ENCODE measurements around the gene FOSB.

DNA sequence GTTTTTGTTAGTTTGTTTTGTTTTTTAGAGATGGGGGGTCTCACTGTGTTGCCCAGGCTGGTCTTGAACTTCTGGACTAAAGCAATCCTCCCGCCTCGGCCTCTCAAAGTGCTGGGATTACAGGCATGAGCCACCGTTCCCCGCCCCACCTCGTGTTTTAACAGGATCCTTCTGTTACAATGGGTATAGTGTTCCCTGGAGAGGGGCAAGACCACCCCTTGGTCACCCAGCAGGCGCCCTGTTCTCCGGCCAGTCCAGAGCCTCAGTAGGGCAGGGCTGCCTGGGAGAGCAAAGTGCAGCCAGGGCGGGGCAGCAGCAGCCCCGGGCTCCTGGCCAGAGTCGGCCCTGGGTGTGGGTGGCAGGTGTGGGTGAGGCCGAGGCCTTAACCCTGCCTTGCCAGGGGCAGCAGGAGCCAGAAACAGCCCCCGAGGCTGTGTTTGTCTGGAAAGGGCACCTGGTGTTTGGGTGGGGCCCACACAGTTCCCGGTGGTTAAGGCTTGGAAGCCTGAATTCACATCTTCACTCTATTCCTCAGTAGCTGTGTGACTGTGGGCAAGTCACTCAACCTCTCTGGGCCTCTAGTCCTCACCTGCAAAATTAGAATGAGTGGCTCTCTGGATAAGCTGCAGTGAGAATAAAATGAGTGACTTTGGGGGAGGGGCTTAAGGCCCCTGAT is 46.7 kb downstream of the FOSB start:
- TF ChIP-seq, protein P1, sequence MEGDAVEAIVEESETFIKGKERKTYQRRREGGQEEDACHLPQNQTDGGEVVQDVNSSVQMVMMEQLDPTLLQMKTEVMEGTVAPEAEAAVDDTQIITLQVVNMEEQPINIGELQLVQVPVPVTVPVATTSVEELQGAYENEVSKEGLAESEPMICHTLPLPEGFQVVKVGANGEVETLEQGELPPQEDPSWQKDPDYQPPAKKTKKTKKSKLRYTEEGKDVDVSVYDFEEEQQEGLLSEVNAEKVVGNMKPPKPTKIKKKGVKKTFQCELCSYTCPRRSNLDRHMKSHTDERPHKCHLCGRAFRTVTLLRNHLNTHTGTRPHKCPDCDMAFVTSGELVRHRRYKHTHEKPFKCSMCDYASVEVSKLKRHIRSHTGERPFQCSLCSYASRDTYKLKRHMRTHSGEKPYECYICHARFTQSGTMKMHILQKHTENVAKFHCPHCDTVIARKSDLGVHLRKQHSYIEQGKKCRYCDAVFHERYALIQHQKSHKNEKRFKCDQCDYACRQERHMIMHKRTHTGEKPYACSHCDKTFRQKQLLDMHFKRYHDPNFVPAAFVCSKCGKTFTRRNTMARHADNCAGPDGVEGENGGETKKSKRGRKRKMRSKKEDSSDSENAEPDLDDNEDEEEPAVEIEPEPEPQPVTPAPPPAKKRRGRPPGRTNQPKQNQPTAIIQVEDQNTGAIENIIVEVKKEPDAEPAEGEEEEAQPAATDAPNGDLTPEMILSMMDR (IDR thresholded peaks at IDR 0.05) = no peak
- TF ChIP-seq POLR2AphosphoS5 (IDR thresholded peaks at IDR 0.05) = no peak
- no peak for TF ChIP-seq POLR2A (IDR thresholded peaks at IDR 0.05)

All from prostate gland (tissue), 2 donors.